HEK293 (cell line): ENCODE measurements around the gene GJC1.

ENCODE experiments used
- CTCF ChIA-PET: fragments of 350-600 bp; formaldehyde crosslinking; extraction: SDS; loops from one replicate; lab custom pipeline; 2021; ENCODE audit warnings: antibody characterized with exemption; lab: Yijun Ruan, JAX
- POLR2A ChIA-PET: fragments of 300-600 bp; formaldehyde crosslinking; extraction: SDS; loops from one replicate; lab custom pipeline; 2020; ENCODE audit warnings: antibody characterized with exemption, inconsistent platforms; lab: Yijun Ruan, JAX
- H3K27ac ChIP-seq: fragments of 200-500 bp; sonication (Bioruptor generic); 2 replicates; pipeline ENCODE4 v1.5.1; 2014; ENCODE audit warnings: low read depth, low read length, control low read depth, inconsistent platforms; ENCODE audit errors: extremely low read depth
- H3K36me3 ChIP-seq, 2 experiments: fragments of 200-500 bp in 1 of 2; sonication (Bioruptor generic) in 1 of 2; 1 replicate in 1 of 2; 2 replicates in 1 of 2; pipeline ENCODE4 v1.5.1; 2014 to 2017; ENCODE audit warnings: inconsistent platforms in 2 of 2, low read length in 2 of 2; ENCODE audit not compliant: control insufficient read depth in 2 of 2, insufficient read depth in 1 of 2
- H3K4me1 ChIP-seq: fragments of 200-500 bp; sonication (Bioruptor generic); 2 replicates; pipeline ENCODE4 v1.5.1; 2014; ENCODE audit warnings: mild to moderate bottlenecking, low read length, inconsistent platforms; ENCODE audit not compliant: control insufficient read depth, insufficient read depth
- H3K4me3 ChIP-seq: 2 replicates; pipeline ENCODE4 v1.5.1; 2011; ENCODE audit warnings: low read depth, mild to moderate bottlenecking, control low read depth, low read length, moderate library complexity
- H3K9me3 ChIP-seq: fragments of 200-500 bp; sonication (Bioruptor generic); 2 replicates; pipeline ENCODE4 v1.5.1; 2014; ENCODE audit warnings: low read depth, low read length, inconsistent platforms; ENCODE audit not compliant: control insufficient read depth, insufficient read depth
- MZF1 ChIP-seq: fragments of 450-650 bp; formaldehyde crosslinking; IDR thresholded peaks from 2 replicates; pipeline ENCODE4 v1.5.1; 2017; ENCODE audit warnings: missing biosample characterization, missing genetic modification characterization, borderline replicate concordance
- PRDM2 ChIP-seq: fragments of 450-650 bp; formaldehyde crosslinking; IDR thresholded peaks from 2 replicates; pipeline ENCODE4 v1.5.1; 2016; ENCODE audit warnings: missing biosample characterization, missing genetic modification characterization, borderline replicate concordance
- YY2 ChIP-seq: fragments of 450-650 bp; formaldehyde crosslinking; IDR thresholded peaks from 2 replicates; pipeline ENCODE4 v1.5.1; 2016; ENCODE audit warnings: missing biosample characterization, missing genetic modification characterization
- ZFHX2 ChIP-seq: fragments of 450-650 bp; formaldehyde crosslinking; conservative IDR thresholded peaks from 2 replicates; pipeline ENCODE4 v1.5.1; 2016; ENCODE audit warnings: missing biosample characterization, missing genetic modification characterization
- ZNF146 ChIP-seq: fragments of 450-650 bp; formaldehyde crosslinking; IDR thresholded peaks from 2 replicates; pipeline ENCODE4 v1.5.1; 2016; ENCODE audit warnings: missing biosample characterization, missing genetic modification characterization
- ZNF2 ChIP-seq: fragments of 450-650 bp; formaldehyde crosslinking; IDR thresholded peaks from 2 replicates; pipeline ENCODE4 v1.5.1; 2016; ENCODE audit warnings: missing biosample characterization, missing genetic modification characterization
- ZNF350 ChIP-seq: fragments of 450-650 bp; formaldehyde crosslinking; IDR thresholded peaks from 2 replicates; pipeline ENCODE4 v1.5.0; 2017; ENCODE audit warnings: missing biosample characterization, mild to moderate bottlenecking, missing genetic modification characterization
- ZNF645 ChIP-seq: fragments of 450-650 bp; formaldehyde crosslinking; IDR thresholded peaks from 2 replicates; pipeline ENCODE4; 2016; ENCODE audit warnings: missing biosample characterization, missing genetic modification characterization
- ZNF776 ChIP-seq: fragments of 450-650 bp; formaldehyde crosslinking; IDR thresholded peaks from 2 replicates; pipeline ENCODE4 v1.5.0; 2017; ENCODE audit warnings: missing biosample characterization, missing genetic modification characterization, borderline replicate concordance
- ZNF837 ChIP-seq: fragments of 450-650 bp; formaldehyde crosslinking; IDR thresholded peaks from 2 replicates; pipeline ENCODE4 v1.5.1; 2016; ENCODE audit warnings: missing biosample characterization, missing genetic modification characterization
- ZNF843 ChIP-seq: fragments of 450-650 bp; formaldehyde crosslinking; IDR thresholded peaks from 2 replicates; pipeline ENCODE4 v1.5.1; 2016; ENCODE audit warnings: missing biosample characterization, missing genetic modification characterization
- TF ChIP-seq, protein P1 (sequence below): fragments of 450-650 bp; formaldehyde crosslinking; IDR thresholded peaks from 2 replicates; pipeline ENCODE4 v1.5.1; 2016; ENCODE audit warnings: missing biosample characterization, missing genetic modification characterization, borderline replicate concordance
- TF ChIP-seq, protein P2 (sequence below): fragments of 450-650 bp; formaldehyde crosslinking; IDR thresholded peaks from 2 replicates; pipeline ENCODE4 v1.5.1; 2016; ENCODE audit warnings: missing biosample characterization, missing genetic modification characterization
- TF ChIP-seq, protein P3 (sequence below): fragments of 450-650 bp; formaldehyde crosslinking; IDR thresholded peaks from 2 replicates; pipeline ENCODE4 v1.5.1; 2016; ENCODE audit warnings: missing biosample characterization, missing genetic modification characterization

GJC1 gene

GRCh38 chr17:44780161-44780560 is 49.9 kb downstream of the GJC1 start:
- no peak overlapping the region for H3K4me3 ChIP-seq
- TF ChIP-seq ZNF350 (tag by site-specific recombination) = no peak
- TF ChIP-seq ZNF837 = no peak
- no peak for TF ChIP-seq ZNF645 (tag by site-specific recombination)
- no peak for TF ChIP-seq MZF1
- TF ChIP-seq, protein P1, sequence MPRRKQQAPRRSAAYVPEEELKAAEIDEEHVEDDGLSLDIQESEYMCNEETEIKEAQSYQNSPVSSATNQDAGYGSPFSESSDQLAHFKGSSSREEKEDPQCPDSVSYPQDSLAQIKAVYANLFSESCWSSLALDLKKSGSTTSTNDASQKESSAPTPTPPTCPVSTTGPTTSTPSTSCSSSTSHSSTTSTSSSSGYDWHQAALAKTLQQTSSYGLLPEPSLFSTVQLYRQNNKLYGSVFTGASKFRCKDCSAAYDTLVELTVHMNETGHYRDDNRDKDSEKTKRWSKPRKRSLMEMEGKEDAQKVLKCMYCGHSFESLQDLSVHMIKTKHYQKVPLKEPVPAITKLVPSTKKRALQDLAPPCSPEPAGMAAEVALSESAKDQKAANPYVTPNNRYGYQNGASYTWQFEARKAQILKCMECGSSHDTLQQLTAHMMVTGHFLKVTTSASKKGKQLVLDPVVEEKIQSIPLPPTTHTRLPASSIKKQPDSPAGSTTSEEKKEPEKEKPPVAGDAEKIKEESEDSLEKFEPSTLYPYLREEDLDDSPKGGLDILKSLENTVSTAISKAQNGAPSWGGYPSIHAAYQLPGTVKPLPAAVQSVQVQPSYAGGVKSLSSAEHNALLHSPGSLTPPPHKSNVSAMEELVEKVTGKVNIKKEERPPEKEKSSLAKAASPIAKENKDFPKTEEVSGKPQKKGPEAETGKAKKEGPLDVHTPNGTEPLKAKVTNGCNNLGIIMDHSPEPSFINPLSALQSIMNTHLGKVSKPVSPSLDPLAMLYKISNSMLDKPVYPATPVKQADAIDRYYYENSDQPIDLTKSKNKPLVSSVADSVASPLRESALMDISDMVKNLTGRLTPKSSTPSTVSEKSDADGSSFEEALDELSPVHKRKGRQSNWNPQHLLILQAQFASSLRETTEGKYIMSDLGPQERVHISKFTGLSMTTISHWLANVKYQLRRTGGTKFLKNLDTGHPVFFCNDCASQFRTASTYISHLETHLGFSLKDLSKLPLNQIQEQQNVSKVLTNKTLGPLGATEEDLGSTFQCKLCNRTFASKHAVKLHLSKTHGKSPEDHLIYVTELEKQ (tag by site-specific recombination) = no peak
- no peak for TF ChIP-seq YY2 (tag by site-specific recombination)
- TF ChIP-seq ZNF146 (tag by site-specific recombination) = no peak
- TF ChIP-seq ZNF2 (tag by site-specific recombination) = no peak
- no peak for TF ChIP-seq ZNF776 (tag by site-specific recombination)
- TF ChIP-seq ZFHX2 = no peak
- no peak for TF ChIP-seq ZNF843 (tag by site-specific recombination)
- H3K9me3 ChIP-seq = no peaks in the 10 kb centered on the region
- peaks cover 0 to 14% of the 10 kb centered on the region in 2 experiments; a peak in 1 of 3 replicates for H3K36me3 ChIP-seq
- CTCF ChIA-PET = interaction anchor here (0.6 to 18.2 kb wide), 30 partner anchors 9 to 455 kb away, joined by 3 to 461 read pairs (median 5); partner anchors contain the start of genes ACBD4, GJC1 and HIGD1B
- no peak overlapping the region for H3K27ac ChIP-seq
- H3K4me1 ChIP-seq = no peaks in the 10 kb centered on the region
- POLR2A ChIA-PET = no interaction called here

- H3K4me3 ChIP-seq = peak overlapping the region; percentile 44
- ChIA-PET CTCF (interaction anchor here (0.6 to 18.2 kb wide), 50 partner anchors 8 to 456 kb away, joined by 3 to 461 read pairs (median 4); partner anchors contain the start of genes ACBD4, GJC1 and HIGD1B), POLR2A (interaction anchor here (0.6 to 1.4 kb wide), 5 partner anchors 41 to 369 kb away, joined by 3 to 5 read pairs (median 3); partner anchors contain the start of gene HEXIM1)
- peaks cover 0 to 14% of the 10 kb centered on the region in 2 experiments; a peak in 1 of 3 replicates for H3K36me3 ChIP-seq
- H3K27ac ChIP-seq = peak overlapping the region; percentile 9; the same call in 1 of the 2 replicates
- no peaks in the 10 kb centered on the region for H3K4me1 ChIP-seq
- no peaks in the 10 kb centered on the region for H3K9me3 ChIP-seq
- TF ChIP-seq, protein P2, sequence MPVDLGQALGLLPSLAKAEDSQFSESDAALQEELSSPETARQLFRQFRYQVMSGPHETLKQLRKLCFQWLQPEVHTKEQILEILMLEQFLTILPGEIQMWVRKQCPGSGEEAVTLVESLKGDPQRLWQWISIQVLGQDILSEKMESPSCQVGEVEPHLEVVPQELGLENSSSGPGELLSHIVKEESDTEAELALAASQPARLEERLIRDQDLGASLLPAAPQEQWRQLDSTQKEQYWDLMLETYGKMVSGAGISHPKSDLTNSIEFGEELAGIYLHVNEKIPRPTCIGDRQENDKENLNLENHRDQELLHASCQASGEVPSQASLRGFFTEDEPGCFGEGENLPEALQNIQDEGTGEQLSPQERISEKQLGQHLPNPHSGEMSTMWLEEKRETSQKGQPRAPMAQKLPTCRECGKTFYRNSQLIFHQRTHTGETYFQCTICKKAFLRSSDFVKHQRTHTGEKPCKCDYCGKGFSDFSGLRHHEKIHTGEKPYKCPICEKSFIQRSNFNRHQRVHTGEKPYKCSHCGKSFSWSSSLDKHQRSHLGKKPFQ (tag by site-specific recombination) = no peak
- TF ChIP-seq PRDM2 (tag by site-specific recombination) = 0 out of 2 replicates have a peak, but pooled peaks have one; percentile 49
- TF ChIP-seq, protein P3, sequence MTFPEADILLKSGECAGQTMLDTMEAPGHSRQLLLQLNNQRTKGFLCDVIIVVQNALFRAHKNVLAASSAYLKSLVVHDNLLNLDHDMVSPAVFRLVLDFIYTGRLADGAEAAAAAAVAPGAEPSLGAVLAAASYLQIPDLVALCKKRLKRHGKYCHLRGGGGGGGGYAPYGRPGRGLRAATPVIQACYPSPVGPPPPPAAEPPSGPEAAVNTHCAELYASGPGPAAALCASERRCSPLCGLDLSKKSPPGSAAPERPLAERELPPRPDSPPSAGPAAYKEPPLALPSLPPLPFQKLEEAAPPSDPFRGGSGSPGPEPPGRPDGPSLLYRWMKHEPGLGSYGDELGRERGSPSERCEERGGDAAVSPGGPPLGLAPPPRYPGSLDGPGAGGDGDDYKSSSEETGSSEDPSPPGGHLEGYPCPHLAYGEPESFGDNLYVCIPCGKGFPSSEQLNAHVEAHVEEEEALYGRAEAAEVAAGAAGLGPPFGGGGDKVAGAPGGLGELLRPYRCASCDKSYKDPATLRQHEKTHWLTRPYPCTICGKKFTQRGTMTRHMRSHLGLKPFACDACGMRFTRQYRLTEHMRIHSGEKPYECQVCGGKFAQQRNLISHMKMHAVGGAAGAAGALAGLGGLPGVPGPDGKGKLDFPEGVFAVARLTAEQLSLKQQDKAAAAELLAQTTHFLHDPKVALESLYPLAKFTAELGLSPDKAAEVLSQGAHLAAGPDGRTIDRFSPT = peak; percentile 57; the same call in 1 of the 2 replicates
Measured at GRCh38 chr17:44779211-44780025, 50.7 kb downstream of the GJC1 start.
